ENCODE data around the gene DUSP22. TPM values are rescaled to one million over a fixed set of nuclear protein-coding genes. Genes with fewer than 3 reads are reported as not detected.

The DUSP22 gene
- total and polyA plus RNA-seq, 2 of the 8 experiments (the other 6 are each of a cell fraction or from before 2014, with no cell fraction given) = 15.5 to 32.4 TPM

DNA sequence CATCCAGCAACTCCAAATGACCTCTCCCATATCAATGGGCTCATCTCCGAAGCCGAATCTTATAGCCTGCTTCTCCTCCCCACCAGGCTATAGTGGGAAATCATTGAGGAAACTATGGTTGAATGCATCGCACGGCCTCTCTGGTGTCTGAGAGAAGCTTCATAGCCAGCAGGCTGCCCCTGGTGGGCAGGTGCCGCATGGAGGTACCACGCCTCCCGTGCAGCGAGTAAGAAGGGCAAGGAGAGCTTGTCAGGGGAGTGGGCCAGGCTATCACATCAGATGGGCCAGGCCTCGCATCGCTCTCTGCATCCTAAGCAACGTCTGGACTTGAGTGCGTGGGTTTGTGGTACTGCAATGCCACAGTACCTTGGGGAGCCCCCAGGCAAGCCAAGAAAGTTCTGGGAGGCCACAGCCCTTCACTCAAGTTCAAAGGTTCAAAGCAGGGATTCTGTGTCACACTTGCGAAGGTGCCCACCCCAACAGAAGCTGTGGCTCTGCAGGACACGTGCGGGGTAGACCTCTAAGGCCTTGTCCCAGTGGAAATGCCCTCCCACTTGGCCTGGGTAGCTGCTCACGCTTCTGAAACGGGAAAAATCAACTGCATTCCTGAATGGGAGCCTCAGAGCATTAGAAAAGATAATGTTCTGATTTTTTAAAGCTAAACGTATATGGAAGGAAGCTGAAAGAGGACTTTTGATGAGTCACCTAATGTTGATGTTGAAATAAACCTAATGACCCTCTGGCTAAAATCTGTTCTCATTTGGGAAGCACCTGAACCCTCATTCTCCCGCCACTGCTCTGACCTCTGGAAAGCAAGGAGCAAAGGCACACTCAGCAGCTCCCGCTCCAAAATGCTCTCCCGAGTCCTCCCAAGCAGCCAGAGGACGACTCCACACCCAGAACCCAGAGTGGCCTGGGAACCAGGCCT lies 90.9 kb downstream of the DUSP22 start:
- H3K23me2 ChIP-seq (ENCODE audit: low read depth, low read length) = no peaks in the 10 kb centered on the region
- no peak overlapping the region for H2BK20ac ChIP-seq (ENCODE audit: low read length)
- H3K4ac ChIP-seq (replicated peaks; ENCODE audit: insufficient read length, low read depth, low read length) = no peak overlapping the region
- DNase-seq (ENCODE audit: low read depth in 1 of 2, low spot score in 2 of 2) (no peak), FAIRE-seq (no peak)
- peaks cover 29 to 32% of the 10 kb centered on the region in 2 experiments; a peak in 3 of 4 replicates for H3K9me3 ChIP-seq (ENCODE audit: insufficient read depth in 2 of 2, low read depth in 1 of 2, low read length in 1 of 2)
- no peak overlapping the region for H3K9ac ChIP-seq (replicated peaks in 1 of 4; ENCODE audit: extremely low read depth in 1 of 4, low read depth in 3 of 4, low read length in 3 of 4)
- no peak overlapping the region for H3K27ac ChIP-seq (ENCODE audit: low read depth, low read length)
- H3K4me1 ChIP-seq (replicated peaks in 1 of 4; ENCODE audit: control insufficient read depth in 3 of 4, insufficient read depth in 4 of 4, low read length in 3 of 4) = no peaks in the 10 kb centered on the region
- H2BK5ac ChIP-seq (ENCODE audit: low read depth, low read length) = no peak overlapping the region
- no peak overlapping the region for H2BK120ac ChIP-seq (replicated peaks; ENCODE audit: low read depth, low read length)
- no peak overlapping the region for H3K18ac ChIP-seq (ENCODE audit: extremely low read depth, low read length)
- no peak overlapping the region for H2AFZ ChIP-seq (ENCODE audit: low read length)
- no peaks in the 10 kb centered on the region for H3K79me2 ChIP-seq (ENCODE audit: control insufficient read depth in 1 of 2, insufficient read depth in 2 of 2, low read length in 2 of 2)
- no peak overlapping the region for H4K5ac ChIP-seq (ENCODE audit: insufficient read length, low read depth, low read length)
- no peak overlapping the region for H2AK5ac ChIP-seq (ENCODE audit: low read depth, low read length)
- CTCF ChIA-PET (ENCODE audit: partially characterized antibody) = interaction anchor here (0.6 to 3.7 kb wide), 13 partner anchors 8 to 194 kb away, joined by 3 to 11 read pairs (median 4); partner anchors contain the start of gene IRF4
- no peaks in the 10 kb centered on the region for H4K20me1 ChIP-seq (replicated peaks in 1 of 2; ENCODE audit: control insufficient read depth in 1 of 2, insufficient read depth in 2 of 2, low read length in 2 of 2)
- H3K23ac ChIP-seq (ENCODE audit: insufficient read length) = no peak overlapping the region
- H3K4me2 ChIP-seq (ENCODE audit: insufficient read depth in 1 of 2, low read depth in 2 of 2, low read length in 2 of 2) = no peak overlapping the region
- no peak overlapping the region for H3K56ac ChIP-seq (replicated peaks; ENCODE audit: insufficient read length, low read depth, low read length)
- H3K79me1 ChIP-seq (ENCODE audit: low read depth, low read length) = no peaks in the 10 kb centered on the region
- no peak overlapping the region for H3K14ac ChIP-seq (ENCODE audit: insufficient read length)
- H2BK12ac ChIP-seq (ENCODE audit: low read depth, low read length) = no peak overlapping the region
- H2BK15ac ChIP-seq (ENCODE audit: low read length) = no peak overlapping the region
- TF ChIP-seq TAF7 (optimal IDR thresholded peaks at IDR 0.05; ENCODE audit: borderline replicate concordance, low read depth, low read length) (no peak), RAD21 (IDR thresholded peaks at IDR 0.05 in 1 of 2, conservative IDR thresholded peaks at IDR 0.05 in 1 of 2; ENCODE audit: low read depth in 2 of 2, low read length in 2 of 2) (peak in 1 of 2 experiments; percentile 23; a peak in 1 of 4 replicates)
- TF ChIP-seq, protein P1, sequence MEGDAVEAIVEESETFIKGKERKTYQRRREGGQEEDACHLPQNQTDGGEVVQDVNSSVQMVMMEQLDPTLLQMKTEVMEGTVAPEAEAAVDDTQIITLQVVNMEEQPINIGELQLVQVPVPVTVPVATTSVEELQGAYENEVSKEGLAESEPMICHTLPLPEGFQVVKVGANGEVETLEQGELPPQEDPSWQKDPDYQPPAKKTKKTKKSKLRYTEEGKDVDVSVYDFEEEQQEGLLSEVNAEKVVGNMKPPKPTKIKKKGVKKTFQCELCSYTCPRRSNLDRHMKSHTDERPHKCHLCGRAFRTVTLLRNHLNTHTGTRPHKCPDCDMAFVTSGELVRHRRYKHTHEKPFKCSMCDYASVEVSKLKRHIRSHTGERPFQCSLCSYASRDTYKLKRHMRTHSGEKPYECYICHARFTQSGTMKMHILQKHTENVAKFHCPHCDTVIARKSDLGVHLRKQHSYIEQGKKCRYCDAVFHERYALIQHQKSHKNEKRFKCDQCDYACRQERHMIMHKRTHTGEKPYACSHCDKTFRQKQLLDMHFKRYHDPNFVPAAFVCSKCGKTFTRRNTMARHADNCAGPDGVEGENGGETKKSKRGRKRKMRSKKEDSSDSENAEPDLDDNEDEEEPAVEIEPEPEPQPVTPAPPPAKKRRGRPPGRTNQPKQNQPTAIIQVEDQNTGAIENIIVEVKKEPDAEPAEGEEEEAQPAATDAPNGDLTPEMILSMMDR (IDR thresholded peaks at IDR 0.05; ENCODE audit: control extremely low read depth in 1 of 3, insufficient read depth in 1 of 3, low read depth in 1 of 3, low read length in 3 of 3) = peak in 1 of 3 experiments; percentile 41; a peak in 1 of 4 replicates
- no peaks in the 10 kb centered on the region; a peak in 1 of 7 replicates for H3K27me3 ChIP-seq (replicated peaks in 1 of 4; ENCODE audit: control insufficient read depth in 3 of 4, extremely low read depth in 1 of 4, insufficient read depth in 3 of 4, low read length in 3 of 4)
- no peak overlapping the region for H3K4me3 ChIP-seq (ENCODE audit: extremely low read depth in 1 of 4, insufficient read depth in 2 of 4, low read depth in 3 of 4, low read length in 4 of 4)
- no peaks in the 10 kb centered on the region for H3K36me3 ChIP-seq (ENCODE audit: control insufficient read depth in 2 of 4, insufficient read depth in 4 of 4, low read length in 3 of 4)
- H4K8ac ChIP-seq (ENCODE audit: extremely low read depth, insufficient read depth, low read length) = 0 out of 2 replicates have a peak overlapping the region, but pooled peaks have one; percentile 4
- WGBS, 2 experiments (ENCODE audit: extremely low coverage in 1 of 2, insufficient coverage in 1 of 2, insufficient read length in 1 of 2, insufficient replicate concordance in 2 of 2, low coverage in 1 of 2, low lambda C conversion rate in 2 of 2, missing lambda C conversion rate in 1 of 2) = 84% methylated on average over 15 of the region's 22 CpGs; no CpG with 5 or more reads in 1 of the 2 experiments
- H4K91ac ChIP-seq (replicated peaks; ENCODE audit: insufficient read length, low read length) = no peak overlapping the region
- POLR2A ChIA-PET (ENCODE audit: partially characterized antibody) = interaction anchor here (0.7 to 1.1 kb wide), 2 partner anchors 9 to 10 kb away, joined by 3 to 5 read pairs; partner anchors contain the start of gene IRF4
